Adrenal gland (tissue), 5 donors: Measurements from ENCODE around the gene MARK2.

ENCODE experiments used
- CTCF ChIP-seq, 6 experiments: fragments of 450-650 bp in 4 of 6; fragments of 200-600 bp in 2 of 6; sonication (generic) in 1 of 6; IDR thresholded peaks; 1 replicate in 5 of 6; 2 replicates in 1 of 6; pipeline versions ENCODE4 v1.5.1 to v1.8.0; 2016 to 2021; ENCODE audit warnings: antibody characterized with exemption in 6 of 6, mild to moderate bottlenecking in 2 of 6, moderate library complexity in 1 of 6
- POLR2A ChIP-seq, 2 donors: fragments of 450-650 bp; IDR thresholded peaks; one replicate each; pipeline ENCODE4 v1.6.1; 2017; ENCODE audit warnings: antibody characterized with exemption in 2 of 2, mild to moderate bottlenecking in 2 of 2, moderate library complexity in 1 of 2
- donor health status: DM: no; HTN: no; CAD: no.

- no peak for TF ChIP-seq CTCF (IDR thresholded peaks at IDR 0.05)
- no peak for TF ChIP-seq POLR2A (IDR thresholded peaks at IDR 0.05)
Observed at GRCh38 chr11:63851364-63851763, 12.5 kb downstream of the MARK2 start.
